Measurements from ENCODE around the gene RALGPS2.

The RALGPS2 gene

DNA sequence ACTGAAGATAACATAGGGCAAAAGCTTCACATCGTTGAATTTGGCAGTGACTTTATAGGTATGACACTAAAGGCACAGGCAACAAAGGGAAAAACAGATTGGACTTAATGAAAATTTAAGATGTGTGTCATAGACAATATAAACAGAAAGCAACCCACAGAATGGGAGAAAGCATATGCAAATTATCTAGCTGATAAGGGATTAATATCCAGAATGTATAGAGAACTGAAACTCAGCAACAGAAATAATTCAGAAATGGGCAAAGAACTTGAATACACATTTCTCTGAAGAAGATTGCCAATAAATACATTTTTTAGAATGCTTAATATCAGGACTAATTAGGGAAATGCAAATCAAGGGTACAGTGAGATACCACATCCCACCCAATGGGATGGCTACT is 201.0 kb downstream of the RALGPS2 start:
- DNase-seq: no peak

DNA sequence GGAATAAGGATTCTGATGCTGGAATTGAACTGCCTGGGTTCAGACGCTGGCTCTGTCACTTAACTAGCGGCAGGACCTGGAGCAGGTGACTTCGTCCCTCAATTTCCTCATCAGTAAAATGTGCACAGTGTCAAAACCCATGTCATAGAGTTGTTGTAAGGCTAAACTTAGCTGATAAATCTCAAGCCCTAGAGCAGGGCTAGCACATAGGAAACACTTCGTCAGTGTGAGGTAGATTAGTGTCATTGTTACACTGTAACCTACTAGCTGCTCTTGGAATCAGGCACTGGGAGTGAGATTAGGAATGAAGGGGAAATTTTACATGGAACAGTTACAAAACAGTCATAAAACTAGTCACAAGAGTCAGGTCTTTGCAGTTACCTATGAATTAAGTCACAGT is 202.0 kb downstream of the RALGPS2 start:
- DNase-seq: no peak

GRCh38 chr1:178928041-178928440 is 203.0 kb downstream of the RALGPS2 start:
- no peak for DNase-seq

DNA sequence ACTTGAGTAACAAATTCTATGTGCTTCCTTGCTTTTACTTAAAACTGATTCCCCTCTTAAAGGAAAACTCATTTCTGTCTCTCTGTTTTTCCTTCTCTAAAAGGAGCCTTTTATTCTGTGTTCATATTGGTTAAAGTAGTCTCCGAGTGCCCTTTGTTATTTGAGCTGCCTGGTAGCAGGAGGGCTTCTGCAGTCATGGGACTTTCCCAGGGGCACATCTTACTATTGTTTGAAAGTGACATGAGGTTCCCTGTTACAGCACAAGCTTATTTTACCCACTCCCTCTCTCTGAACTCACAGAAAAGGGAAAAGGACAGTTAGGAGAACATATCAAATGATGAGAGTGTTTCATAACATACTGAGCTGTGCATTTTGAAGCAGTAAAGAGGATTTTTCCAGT is 203.9 kb downstream of the RALGPS2 start:
- DNase-seq: no peak

GRCh38 chr1:178931858-178932551 is 207.0 kb downstream of the RALGPS2 start:
- no peak for DNase-seq

- DNase-seq: no peak
Observed at GRCh38 chr1:178932552-178932906, 207.5 kb downstream of the RALGPS2 start.

DNA sequence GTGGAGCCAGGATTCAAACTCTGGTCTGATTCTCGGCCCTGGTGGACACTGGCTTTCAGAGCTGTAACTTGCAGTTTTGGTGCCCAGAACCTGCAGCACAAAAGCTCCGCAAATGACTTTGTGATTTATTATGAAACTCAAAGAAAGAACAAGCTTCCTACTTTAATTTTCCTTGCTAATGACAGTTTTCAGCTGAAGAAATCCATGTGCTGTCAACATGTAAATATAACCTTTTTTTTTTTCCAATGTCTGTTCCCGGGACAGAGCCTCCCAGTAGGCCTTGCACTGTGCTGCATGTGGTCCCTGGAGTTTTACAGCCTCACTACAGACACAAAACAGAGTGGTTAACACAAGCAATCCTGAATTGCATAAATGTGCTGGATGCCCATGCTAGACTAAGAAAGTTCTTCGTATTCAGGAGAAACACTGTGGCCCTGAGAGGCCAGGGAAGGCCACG is 208.1 kb downstream of the RALGPS2 start:
- no peak for DNase-seq

DNA sequence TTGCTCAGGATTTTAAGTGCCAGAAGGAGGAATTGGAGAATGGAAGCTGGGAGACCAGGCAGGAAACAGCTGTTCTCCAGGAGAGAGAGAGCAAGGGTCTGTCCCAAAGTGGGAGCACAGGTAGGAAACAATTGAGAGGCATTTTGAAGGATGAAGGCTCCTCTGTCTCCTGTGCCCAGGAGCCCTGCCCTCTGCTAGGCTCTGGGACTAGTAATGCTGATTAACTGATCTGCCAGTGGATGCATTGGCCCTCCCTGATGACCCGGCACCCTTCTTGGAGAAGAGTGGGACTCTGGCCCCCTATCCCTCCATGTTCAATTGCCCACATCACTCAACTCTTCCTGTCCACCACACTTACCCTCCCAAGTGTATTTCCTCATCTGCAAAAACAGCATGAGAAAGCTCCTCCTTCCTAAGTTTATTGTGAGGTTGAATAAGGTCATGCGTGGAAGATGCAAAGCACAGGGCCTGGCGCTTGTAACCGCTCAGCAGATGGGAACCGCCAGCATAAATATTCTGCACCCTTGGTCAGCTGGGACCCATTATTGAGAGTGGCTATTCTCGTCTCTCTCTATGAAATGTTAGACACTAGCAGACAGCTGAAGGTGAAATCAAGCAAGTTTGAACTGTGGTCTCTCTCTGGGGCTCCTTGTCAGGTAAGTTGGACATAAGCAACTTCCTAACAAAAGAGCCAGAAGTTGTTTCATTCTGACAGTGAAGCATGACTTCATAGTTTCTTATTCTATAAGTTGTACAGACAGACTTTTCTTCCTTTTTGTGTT is 208.9 kb downstream of the RALGPS2 start:
- DNase-seq: no peak

DNA sequence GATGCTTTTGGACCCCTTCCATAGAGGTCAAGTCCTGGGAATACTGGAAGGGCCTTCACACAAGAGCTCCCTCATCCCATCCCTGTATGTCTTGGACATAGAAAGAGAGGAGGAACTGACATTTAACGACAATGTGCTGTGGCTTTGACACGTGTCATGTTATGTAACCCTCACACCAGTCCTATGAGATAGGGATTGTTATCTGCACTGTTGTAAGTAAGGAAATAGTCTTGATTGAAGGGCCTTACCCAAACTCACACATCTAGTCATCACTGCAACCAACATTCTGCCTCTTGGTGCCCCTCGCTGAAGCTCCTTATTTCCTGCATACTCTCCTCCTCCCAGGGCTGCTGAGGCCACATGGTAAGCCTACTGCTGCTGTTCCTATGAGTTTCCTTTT is 209.5 kb downstream of the RALGPS2 start:
- DNase-seq: no peak

GRCh38 chr1:178935610-178936009 is 210.6 kb downstream of the RALGPS2 start:
- DNase-seq: no peak

DNA sequence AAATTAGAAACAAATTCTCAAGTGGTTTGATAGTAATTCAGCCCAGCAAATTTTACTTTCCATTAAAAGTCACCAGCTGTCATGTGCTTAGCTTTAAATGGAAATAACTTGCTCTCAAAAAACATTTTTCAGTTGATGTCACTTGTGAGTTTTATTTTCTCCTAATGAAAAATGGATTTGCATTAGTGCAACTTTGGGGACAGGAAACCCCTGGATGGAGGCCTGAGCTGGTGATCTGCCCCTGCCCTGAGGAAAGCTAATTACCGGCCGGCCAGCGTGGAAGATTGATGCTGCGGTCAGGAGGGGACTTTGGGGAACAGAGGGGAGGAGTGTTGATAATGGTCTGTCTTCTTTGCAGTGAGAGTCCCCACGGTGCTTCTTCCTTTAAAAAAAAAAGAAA is 212.7 kb downstream of the RALGPS2 start:
- DNase-seq: no peak

- no peak for DNase-seq
Observed at GRCh38 chr1:178938101-178938958, 213.3 kb downstream of the RALGPS2 start.

DNA sequence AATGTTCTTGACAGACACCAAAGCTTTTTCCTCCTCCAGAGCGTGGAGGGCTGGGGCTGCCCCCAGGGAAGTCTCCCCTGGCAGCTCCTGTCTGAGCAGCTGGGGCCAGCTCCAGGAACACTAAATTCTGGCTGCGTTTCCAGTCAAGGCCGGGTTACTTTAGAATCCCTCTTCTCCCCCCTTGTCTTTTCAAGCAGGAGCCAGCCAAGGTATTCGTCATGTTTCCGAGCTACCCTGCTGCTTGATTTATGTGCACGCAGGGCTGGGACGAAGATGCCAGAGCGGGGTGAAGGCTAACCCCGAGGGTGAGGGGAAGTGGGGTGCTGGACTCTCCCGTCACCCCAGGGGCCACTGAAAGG is 213.9 kb downstream of the RALGPS2 start:
- DNase-seq: no peak

DNA sequence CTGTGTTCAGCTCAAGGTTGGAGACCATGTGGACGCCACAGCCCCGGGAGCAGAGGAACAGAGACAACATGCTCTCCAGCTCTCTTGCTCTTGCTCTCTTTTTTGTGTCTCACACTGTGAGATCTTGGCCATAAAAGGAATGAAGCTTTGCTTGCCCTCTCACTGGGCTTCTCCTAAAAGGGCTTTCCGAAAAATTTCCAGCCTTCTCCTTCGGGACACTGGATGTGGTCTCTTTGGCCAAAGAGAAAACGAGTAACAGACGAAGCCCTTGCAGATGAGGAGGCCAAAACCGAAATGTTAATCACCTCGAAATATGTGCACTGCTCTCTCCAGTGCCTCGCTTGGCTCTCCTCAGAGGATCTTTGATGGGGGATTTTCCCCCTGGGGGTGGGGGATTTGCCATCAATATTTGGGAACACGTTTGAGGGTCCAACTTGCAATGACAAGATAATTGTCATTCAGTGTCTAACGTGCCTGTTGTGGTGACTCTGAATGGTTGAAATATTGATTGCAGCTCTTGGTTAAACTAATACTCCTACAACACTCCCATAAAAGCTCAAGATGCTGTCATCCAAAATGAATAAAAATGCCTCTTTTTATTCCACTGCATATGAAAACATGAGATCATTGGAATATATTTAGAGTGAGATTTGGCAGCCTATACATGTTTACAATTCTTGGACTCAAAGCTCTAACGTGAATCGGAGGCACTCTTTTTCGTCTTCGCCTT is 214.5 kb downstream of the RALGPS2 start:
- no peak for DNase-seq

- no peak for DNase-seq
Observed at GRCh38 chr1:178940068-178940765, 215.2 kb downstream of the RALGPS2 start.

DNA sequence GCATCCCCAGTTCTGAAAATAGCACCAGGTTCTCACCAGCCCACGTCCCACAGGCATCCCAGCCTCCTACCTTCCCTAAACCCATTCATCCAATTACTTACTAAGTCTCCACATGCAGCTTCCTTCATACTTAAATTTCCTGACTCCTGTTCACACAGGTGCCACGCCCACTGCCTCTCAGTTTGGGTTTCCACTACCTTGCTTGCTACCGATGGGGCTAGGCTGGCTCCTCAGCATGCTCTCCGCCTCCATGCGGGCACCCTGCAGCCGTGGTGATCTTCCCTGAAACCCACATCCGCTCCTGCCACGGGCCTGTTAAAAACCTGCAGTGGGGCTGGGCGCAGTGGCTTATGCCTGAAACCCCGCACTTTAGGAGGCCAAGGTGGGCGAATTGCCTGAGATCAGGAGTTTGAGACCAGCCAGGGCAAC is 216.2 kb downstream of the RALGPS2 start:
- no peak for DNase-seq

DNA sequence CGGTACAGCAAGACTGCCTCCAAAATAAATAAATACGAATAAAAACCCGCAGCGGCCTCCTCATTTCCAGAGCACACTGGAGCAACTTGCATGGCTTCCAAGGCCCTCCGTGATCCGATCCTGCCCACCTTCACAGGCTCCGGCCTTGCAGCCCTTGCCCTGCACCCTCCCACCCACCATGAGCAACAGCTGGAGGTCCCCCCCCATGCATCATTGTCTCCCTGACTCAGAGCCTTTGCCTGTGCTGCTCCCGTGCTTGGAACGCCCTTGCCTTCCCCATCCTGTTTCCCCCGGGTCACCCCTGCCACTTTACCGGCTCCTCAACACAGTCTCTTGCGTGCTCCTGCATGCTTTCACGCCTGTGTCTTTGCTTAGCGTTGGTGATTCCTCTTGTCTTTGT is 216.8 kb downstream of the RALGPS2 start:
- DNase-seq: no peak

DNA sequence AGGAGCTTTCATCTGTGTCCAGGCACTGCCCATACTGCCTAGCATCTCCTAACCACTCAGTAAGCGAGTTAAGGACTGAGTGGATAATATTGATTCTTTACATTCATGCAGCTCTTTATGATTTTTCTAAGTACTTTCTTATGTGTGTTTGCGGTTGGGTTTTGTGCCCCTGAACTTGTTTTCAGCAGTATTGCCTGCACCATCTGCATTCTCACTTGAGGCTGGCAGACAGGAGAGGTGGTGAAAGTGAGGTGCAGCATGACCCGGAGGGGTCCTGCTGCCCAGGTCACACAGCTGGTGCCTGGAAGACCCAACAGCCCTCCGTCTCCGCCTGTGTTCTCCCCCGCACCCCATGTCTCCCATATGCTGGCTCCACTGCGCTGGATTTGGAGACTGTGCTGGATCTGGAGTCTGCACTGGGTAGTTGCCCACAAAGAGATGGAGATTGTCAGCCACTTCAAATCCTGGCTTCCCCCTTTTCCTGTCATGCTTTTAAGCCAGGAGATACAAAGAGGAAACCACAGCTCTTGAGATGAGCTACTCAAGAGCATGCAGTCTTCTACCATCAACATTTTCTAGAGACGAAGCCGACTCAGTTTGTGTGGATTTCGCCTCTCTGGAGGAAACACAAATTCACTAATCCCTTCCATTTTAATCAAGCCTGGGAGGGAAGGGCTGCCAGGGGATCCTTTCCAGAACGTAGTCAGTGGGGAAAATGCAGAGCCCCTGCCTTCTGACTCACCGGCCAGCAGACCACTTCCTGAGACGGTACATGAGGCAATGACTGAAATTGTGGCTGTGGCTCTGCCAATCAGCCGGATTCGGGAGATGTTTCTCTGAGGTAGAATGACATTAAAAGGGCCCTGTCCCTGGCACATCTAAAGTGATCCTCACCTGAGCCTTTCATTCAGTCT is 217.5 kb downstream of the RALGPS2 start:
- no peak for DNase-seq

- no peak for DNase-seq
Observed at GRCh38 chr1:178944729-178945128, 219.7 kb downstream of the RALGPS2 start.

DNA sequence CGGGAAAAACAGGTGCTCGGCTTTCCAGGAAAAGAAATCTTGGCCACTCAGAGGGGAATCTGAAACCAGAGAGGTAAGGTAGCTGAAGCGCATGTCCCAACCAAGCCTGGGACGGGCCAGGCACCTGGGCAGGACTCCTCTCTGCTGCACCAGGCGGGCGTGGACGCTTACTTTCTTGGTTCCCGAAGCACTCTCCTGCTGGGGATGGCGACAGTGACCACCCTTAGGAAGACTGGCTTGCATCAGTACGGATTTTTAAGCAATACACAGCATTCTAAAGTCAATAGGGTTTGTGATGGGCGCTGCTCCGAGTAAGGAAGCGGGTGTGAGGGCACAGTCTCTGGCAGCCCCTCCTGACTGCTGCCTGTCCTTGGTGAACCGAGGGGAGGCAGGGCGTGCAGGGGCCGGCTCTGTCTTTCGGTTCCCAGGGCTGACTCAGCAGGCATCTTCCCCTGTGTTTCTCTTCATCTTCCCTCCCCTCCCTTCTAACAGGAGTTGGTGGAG is 220.8 kb downstream of the RALGPS2 start:
- no peak for DNase-seq

DNA sequence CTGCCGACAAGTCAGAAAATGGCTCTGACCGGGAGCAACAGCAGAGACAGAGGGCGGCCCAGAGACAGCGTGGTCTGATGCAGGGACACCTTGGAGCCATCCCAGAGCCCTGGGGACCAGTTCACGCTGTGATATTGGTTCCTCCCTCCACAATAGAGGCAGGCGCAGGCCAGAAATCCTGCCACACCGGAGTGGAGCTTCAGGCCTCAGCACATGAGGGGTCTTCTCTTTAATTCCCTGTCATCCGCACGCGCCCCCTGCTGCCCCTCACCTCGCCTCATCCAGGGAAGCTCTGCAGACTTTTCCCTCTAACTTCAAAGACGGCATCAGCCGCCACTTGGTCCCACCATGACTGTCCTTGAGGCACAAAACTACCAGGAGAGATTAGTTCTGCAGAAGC is 221.4 kb downstream of the RALGPS2 start:
- DNase-seq: no peak
